ENCODE measurements around the gene BBS9. TPM values are rescaled to one million over a fixed set of nuclear protein-coding genes. Genes with fewer than 3 reads are reported as not detected.

The BBS9 gene
- total RNA-seq, 1 donor: 29.5 TPM

GRCh38 chr7:33155811-33156210 lies 26.4 kb downstream of the BBS9 start:
- H3K4me3 ChIP-seq (ENCODE audit: low read length): no peak overlapping the region
- no peaks in the 10 kb centered on the region for H3K9me3 ChIP-seq (ENCODE audit: low read depth, low read length)
- H3K27me3 ChIP-seq (ENCODE audit: insufficient read depth, low read length): no peaks in the 10 kb centered on the region
- H3K4me1 ChIP-seq (ENCODE audit: insufficient read depth, low read length): no peaks in the 10 kb centered on the region

DNA sequence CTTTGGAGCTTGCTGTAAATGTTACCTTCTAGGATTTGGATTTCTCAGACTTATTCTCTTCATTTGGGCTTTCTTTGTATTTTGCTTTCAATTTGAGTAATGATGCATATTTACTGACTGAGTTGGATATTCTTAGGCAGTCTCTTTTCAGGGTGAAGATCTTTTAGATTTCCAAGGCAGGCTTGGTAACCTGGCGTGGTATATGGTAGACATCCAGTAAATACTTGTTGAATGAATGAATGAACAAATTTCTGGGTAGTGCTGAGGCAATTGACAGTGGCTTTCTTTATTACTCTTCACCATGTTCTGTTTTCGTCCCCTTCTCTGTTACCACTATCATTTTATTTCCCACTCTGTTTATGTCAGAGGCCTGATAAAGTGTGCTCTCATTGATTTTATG lies 27.1 kb downstream of the BBS9 start:
- H3K9me3 ChIP-seq (ENCODE audit: low read depth, low read length): no peaks in the 10 kb centered on the region
- H3K4me3 ChIP-seq (ENCODE audit: low read length): no peak overlapping the region
- no peaks in the 10 kb centered on the region for H3K4me1 ChIP-seq (ENCODE audit: insufficient read depth, low read length)

DNA sequence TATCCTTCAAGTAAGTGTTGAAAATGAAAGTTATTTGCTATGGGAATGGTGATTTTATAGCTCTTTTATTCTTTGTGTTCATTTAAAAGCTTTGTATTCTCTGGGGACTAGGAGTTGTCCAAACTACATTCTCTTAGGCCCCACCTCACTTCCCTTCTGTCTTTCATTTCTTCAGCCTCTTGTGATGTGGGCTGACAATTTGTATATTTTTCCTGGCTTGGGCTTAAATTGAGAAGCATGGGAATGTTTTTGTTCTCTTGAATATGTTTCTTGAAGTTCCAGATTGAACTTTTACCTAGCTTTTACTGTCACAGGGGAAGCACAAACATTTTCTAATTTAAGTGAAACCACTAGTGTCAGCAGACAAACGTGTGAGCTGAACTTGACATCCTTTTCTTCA lies 27.9 kb downstream of the BBS9 start:
- H3K9me3 ChIP-seq (ENCODE audit: low read depth, low read length): no peaks in the 10 kb centered on the region
- H3K4me1 ChIP-seq (ENCODE audit: insufficient read depth, low read length): no peaks in the 10 kb centered on the region
- no peak overlapping the region for H3K4me3 ChIP-seq (ENCODE audit: low read length)
- no peaks in the 10 kb centered on the region for H3K27me3 ChIP-seq (ENCODE audit: insufficient read depth, low read length)

More for the DNA sequence above, 27.1 kb downstream of the BBS9 start:
- no peaks in the 10 kb centered on the region for H3K27me3 ChIP-seq (ENCODE audit: insufficient read depth, low read length)

- Histone ChIP-seq H3K27me3 (ENCODE audit: insufficient read depth, low read length) (no peaks in the 10 kb centered on the region), H3K4me1 (ENCODE audit: insufficient read depth, low read length) (no peaks in the 10 kb centered on the region), H3K9me3 (ENCODE audit: low read depth, low read length) (no peaks in the 10 kb centered on the region), H3K4me3 (ENCODE audit: low read length) (no peak overlapping the region)
These were observed 28.4 kb downstream of the BBS9 start for GRCh38 chr7:33157781-33158180.

DNA sequence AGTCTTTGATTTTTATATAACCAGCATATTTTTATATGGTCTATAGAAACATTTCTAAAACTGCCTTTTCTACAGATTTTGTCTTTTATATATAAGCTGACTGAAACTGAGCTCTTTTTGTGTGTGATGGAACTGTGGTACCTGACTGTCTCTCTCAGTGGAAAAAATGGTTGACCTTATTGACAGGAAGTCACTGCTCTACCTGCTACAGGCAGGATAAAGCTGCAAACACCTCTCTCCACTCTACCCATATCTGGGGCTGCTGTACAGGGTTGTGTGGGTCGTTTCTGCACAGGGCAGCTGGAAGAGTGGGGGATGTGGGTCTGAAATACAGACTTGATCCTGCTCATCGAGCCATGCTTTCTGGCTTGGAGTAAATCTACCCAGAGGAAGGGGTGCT lies 48.5 kb downstream of the BBS9 start:
- Histone ChIP-seq H3K27me3 (ENCODE audit: insufficient read depth, low read length) (no peaks in the 10 kb centered on the region), H3K4me3 (ENCODE audit: low read length) (no peak overlapping the region), H3K9me3 (ENCODE audit: low read depth, low read length) (no peaks in the 10 kb centered on the region), H3K4me1 (ENCODE audit: insufficient read depth, low read length) (no peaks in the 10 kb centered on the region)

GRCh38 chr7:33179519-33179918 lies 50.2 kb downstream of the BBS9 start:
- Histone ChIP-seq H3K4me3 (ENCODE audit: low read length) (no peak overlapping the region), H3K4me1 (ENCODE audit: insufficient read depth, low read length) (no peaks in the 10 kb centered on the region), H3K9me3 (ENCODE audit: low read depth, low read length) (no peaks in the 10 kb centered on the region), H3K27me3 (ENCODE audit: insufficient read depth, low read length) (no peaks in the 10 kb centered on the region)

- no peaks in the 10 kb centered on the region for H3K9me3 ChIP-seq (ENCODE audit: low read depth, low read length)
- H3K27me3 ChIP-seq (ENCODE audit: insufficient read depth, low read length): no peaks in the 10 kb centered on the region
- no peak overlapping the region for H3K4me3 ChIP-seq (ENCODE audit: low read length)
- H3K4me1 ChIP-seq (ENCODE audit: insufficient read depth, low read length): no peaks in the 10 kb centered on the region
These were observed 54.1 kb downstream of the BBS9 start for GRCh38 chr7:33183504-33183903.

DNA sequence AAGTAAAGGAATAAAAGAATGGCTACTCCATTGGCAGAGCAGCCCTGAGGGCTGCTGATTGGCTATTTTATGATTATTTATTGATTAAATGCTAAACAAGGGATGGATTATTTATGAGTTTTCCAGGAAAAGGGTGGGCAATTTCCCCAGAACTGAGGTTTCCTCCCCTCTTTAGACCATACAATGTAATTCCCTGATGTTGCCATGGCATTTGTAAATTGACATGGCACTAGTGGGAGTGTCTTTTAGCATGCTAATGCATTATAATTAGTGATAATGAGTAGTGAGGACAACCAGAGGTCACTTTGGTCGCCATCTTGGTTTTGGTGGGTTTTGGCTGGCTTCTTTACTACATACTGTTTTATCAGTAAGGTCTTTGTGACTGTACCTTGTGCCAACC lies 55.5 kb downstream of the BBS9 start:
- Histone ChIP-seq H3K4me3 (ENCODE audit: low read length) (no peak overlapping the region), H3K4me1 (ENCODE audit: insufficient read depth, low read length) (no peaks in the 10 kb centered on the region), H3K9me3 (ENCODE audit: low read depth, low read length) (no peaks in the 10 kb centered on the region), H3K27me3 (ENCODE audit: insufficient read depth, low read length) (no peaks in the 10 kb centered on the region)

- Histone ChIP-seq H3K9me3 (ENCODE audit: low read depth, low read length) (no peaks in the 10 kb centered on the region), H3K4me3 (ENCODE audit: low read length) (no peak overlapping the region), H3K27me3 (ENCODE audit: insufficient read depth, low read length) (no peaks in the 10 kb centered on the region), H3K4me1 (ENCODE audit: insufficient read depth, low read length) (no peaks in the 10 kb centered on the region)
These were observed 56.4 kb downstream of the BBS9 start for GRCh38 chr7:33185786-33186185.

DNA sequence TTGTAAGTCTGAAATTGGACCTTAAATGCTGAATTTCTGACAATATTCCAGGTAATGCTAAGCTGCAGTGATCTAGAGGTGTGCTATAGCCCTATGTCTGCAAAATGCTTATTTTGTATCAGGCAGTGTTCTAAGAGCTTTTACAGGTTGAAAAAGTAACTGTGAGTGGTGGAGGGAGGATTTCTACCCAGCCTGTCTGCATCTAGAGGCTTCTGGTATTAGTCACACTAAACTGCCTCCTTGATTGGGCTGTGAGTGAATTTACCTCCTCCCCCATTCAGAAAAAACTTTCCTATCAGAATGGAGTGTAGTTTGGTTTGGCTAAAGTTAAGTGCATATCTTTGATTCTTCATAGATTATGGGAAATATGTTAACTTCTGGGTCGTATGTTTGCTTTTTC lies 56.8 kb downstream of the BBS9 start:
- Histone ChIP-seq H3K9me3 (ENCODE audit: low read depth, low read length) (no peaks in the 10 kb centered on the region), H3K4me3 (ENCODE audit: low read length) (no peak overlapping the region), H3K4me1 (ENCODE audit: insufficient read depth, low read length) (no peaks in the 10 kb centered on the region), H3K27me3 (ENCODE audit: insufficient read depth, low read length) (no peaks in the 10 kb centered on the region)

GRCh38 chr7:33190688-33191304 lies 61.4 kb downstream of the BBS9 start:
- no peaks in the 10 kb centered on the region for H3K9me3 ChIP-seq (ENCODE audit: low read depth, low read length)
- H3K27me3 ChIP-seq (ENCODE audit: insufficient read depth, low read length): no peaks in the 10 kb centered on the region
- H3K4me3 ChIP-seq (ENCODE audit: low read length): no peak overlapping the region
- no peaks in the 10 kb centered on the region for H3K4me1 ChIP-seq (ENCODE audit: insufficient read depth, low read length)

DNA sequence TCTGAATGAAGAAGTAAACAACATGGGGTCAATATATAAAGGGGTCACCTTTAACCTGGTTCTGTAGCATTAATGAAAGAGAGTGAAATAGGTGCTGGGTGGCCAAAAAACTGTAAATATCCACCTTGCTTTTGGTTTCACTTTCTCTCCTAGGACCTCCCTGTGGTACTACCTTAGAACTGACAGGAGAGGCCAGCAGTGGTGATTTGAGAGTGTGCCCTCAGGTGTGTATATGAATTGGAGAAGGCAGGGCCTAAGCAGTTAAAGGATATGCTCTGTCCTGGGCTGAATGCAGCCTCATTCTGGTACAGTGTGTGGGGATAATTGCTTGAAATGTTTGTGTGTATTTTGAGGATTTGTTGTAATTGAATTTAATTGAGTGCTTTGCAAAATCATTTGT lies 62.0 kb downstream of the BBS9 start:
- Histone ChIP-seq H3K27me3 (ENCODE audit: insufficient read depth, low read length) (no peaks in the 10 kb centered on the region), H3K9me3 (ENCODE audit: low read depth, low read length) (no peaks in the 10 kb centered on the region), H3K4me3 (ENCODE audit: low read length) (no peak overlapping the region), H3K4me1 (ENCODE audit: insufficient read depth, low read length) (no peaks in the 10 kb centered on the region)

DNA sequence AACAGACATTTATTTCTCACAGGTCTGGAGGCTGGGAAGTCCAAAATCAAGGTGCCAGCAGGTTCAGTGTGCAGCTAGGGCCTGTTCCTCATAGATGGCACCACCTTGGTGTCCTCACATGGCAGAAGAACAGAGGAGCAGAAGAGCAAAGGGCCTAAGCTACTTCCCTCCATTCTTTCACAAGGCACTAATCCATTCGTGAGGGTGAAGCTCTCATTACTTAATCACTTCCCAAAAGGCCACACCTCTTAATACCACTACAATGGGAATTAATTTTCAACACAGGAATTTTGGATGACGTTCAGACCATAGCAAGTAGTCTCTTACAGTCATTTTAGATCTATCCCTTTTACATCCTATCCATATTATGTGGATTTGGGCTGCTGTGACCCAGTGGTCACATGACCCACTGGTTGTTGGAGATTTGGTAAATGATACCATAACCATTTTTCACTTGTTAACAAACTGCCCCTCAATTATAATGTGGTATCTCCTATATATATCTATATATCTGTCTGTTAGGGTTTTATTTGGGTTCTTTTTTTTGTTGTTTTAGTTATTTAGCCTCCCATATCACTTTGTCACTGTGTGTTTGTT lies 63.4 kb downstream of the BBS9 start:
- Histone ChIP-seq H3K27me3 (ENCODE audit: insufficient read depth, low read length) (no peaks in the 10 kb centered on the region), H3K4me3 (ENCODE audit: low read length) (no peak overlapping the region), H3K9me3 (ENCODE audit: low read depth, low read length) (no peaks in the 10 kb centered on the region), H3K4me1 (ENCODE audit: insufficient read depth, low read length) (no peaks in the 10 kb centered on the region)

- Histone ChIP-seq H3K4me3 (ENCODE audit: low read length) (no peak overlapping the region), H3K9me3 (ENCODE audit: low read depth, low read length) (no peaks in the 10 kb centered on the region), H3K27me3 (ENCODE audit: insufficient read depth, low read length) (no peaks in the 10 kb centered on the region), H3K4me1 (ENCODE audit: insufficient read depth, low read length) (no peaks in the 10 kb centered on the region)
These were observed 64.0 kb downstream of the BBS9 start for GRCh38 chr7:33193308-33193864.

DNA sequence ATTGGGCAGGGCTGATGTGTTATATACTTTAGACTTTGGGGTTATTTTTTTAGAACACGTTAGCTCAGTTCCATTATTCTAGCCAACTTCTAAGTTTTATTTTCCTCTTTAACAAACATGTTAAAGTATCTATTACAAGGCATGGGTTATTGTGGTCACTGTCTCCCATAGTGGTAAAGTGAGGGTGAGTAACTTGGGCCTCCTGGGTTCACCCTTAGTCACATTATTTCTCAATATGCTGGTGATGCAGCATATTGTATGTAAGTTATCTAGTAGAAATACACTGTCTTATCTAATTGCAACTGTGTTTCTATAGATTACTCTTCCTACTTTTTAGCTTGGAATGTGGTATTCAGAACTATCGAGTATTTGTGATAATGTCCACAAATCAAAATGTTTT lies 65.9 kb downstream of the BBS9 start:
- no peaks in the 10 kb centered on the region for H3K9me3 ChIP-seq (ENCODE audit: low read depth, low read length)
- no peaks in the 10 kb centered on the region for H3K4me1 ChIP-seq (ENCODE audit: insufficient read depth, low read length)
- no peak overlapping the region for H3K4me3 ChIP-seq (ENCODE audit: low read length)
- H3K27me3 ChIP-seq (ENCODE audit: insufficient read depth, low read length): no peaks in the 10 kb centered on the region

DNA sequence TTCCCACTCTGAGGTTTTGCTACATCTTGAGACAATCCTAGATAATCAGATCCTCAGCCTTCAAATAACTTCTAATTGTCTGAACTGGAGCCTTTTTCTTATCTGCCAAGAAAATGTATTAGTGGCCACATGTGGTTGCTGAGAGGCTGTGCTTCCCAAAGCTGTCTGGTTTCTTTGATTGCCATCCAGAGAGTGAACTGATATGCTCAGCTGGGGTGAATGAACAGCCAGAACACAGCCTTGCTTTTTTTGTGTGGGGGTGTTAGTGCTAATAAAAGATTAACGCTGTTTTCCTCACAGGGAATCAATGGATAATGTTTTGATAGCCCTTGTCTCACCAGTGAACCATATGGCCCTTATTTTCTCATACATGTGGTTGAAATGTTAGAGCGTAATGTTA lies 66.9 kb downstream of the BBS9 start:
- H3K4me1 ChIP-seq (ENCODE audit: insufficient read depth, low read length): no peaks in the 10 kb centered on the region
- H3K4me3 ChIP-seq (ENCODE audit: low read length): no peak overlapping the region
- no peaks in the 10 kb centered on the region for H3K27me3 ChIP-seq (ENCODE audit: insufficient read depth, low read length)
- no peaks in the 10 kb centered on the region for H3K9me3 ChIP-seq (ENCODE audit: low read depth, low read length)
